GM18909 (cell line): ENCODE results near the gene FAM187B.
"Not testable (repeated sequence)": the region's sequence is repeated elsewhere in the genome, so short reads cannot be mapped to it uniquely, and the experiment has no call there.

ENCODE experiments used
- ATAC-seq: cut with Tn5 transposase; IDR thresholded peaks from one replicate; pipeline ENCODE4 v1.9.1; 2021; ENCODE audit warnings: mild to moderate bottlenecking; ENCODE audit not compliant: unreplicated experiment, poor library complexity

The FAM187B gene

DNA sequence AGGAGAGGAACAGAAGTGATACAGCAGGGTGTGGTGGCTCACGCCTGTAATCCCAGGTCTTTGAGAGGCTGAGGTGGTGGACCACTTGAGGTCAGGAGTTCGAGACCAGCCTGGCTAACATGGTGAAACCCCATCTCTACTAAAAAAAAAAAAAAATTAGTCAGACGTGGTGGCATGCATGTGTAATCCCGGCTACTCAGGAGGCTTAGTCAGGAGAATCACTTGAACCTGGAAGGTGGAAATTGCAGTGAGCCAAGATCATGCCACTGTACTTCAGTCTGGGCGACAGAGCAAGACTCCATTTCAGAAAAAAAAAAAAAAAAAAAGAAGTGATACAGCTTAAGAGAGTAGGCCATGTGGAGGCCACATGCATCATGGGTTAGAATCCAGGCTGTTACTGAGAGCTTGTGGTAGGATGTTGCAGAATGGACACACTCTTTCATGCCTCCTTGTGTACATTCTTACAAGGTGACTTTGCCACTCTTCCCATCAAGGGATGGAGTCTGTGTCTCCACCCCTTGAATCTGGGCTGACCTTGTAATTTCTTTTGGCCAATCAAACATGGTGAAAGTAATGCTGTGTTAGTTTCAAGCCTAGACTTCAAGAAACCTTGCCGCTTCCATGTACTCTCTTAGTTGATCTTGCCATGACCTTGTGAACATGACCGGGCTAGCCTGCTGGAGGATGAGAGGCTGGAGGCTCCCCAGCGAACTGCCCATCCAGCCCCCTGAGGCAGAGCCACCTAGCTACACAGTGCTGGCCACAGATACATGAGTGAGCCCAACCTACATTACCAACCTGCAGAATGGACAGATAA lies 12.3 kb downstream of the FAM187B start:
- ATAC-seq: no peak

DNA sequence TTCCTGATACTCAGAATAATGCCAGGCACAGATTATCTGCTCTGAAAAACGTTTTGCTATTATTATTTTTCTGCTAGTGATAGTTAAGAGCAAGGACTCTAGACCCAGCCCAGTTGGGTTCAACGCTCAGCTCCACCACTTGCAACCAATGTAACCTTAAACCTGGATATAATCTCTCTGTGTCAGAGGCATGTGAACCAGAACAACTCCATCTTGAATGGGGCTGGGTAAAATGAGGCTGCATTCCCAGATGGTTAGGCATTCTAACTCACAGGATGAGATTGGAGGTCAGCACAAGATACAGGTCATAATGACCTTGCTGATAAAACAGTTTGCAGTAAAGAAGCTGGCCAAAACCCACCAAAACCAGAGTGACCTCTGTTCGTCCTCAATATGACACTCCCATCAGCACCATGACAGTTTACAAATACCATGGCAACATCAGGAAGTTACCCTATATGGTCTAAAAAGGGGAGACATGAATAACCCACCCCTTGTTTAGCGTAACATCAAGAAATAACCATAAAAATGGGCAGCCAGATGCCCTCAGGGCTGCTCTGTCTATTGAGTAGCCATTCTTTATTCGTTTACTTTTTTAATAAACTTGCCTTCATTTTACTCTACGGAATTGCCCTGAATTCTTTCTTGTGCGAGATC lies 13.6 kb downstream of the FAM187B start:
- no peak for ATAC-seq

DNA sequence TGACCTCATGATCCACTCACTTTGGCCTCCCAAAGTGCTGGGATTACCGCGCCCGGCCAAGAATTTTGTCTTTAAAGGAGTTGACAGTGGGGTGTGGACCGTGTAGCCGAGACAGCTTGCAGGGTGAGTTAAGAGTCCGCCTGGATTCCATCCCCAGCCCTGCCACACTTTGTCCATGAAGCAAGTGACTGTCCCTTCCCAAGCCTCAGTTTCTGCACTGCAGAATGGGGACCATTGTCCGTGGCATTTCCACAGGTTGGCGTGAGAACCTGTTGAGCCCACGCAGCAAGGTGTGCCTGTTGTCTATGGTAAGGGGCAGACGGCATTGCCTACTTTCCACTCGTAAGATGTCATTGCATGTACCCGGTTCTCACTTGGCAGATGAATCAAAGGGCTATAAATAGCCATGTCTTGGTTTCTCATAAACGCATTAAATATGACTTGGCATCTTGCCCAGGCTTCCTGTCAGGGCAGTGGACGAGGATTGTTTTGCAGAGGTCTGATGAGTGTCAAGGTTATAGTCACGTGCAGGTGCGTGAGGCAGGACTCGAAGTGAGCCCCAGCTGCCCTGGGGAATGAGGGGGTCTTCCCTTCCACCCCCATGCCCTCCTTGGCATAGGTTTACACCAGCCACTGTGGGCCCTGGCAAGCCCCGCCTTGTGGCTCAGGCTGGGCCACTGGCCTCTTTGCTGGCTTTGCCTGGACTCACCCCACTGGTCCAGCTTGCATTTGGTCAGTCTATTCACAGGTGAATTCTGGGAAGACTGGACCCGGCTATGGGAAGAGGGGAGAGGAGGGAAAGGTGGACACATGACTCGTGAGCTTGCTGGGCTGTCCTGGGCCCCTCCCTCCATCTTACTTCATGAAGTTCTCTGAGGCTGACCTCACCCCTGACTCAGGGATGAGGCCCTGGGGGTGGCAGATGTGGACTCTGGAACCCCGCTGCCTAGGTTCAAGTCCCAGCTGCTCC lies 14.6 kb downstream of the FAM187B start:
- peak; percentile 71 for ATAC-seq

GRCh38 chr19:35212241-35212640 lies 16.3 kb downstream of the FAM187B start:
- no peak for ATAC-seq

GRCh38 chr19:35211545-35212230 lies 16.9 kb downstream of the FAM187B start:
- ATAC-seq: no peak

DNA sequence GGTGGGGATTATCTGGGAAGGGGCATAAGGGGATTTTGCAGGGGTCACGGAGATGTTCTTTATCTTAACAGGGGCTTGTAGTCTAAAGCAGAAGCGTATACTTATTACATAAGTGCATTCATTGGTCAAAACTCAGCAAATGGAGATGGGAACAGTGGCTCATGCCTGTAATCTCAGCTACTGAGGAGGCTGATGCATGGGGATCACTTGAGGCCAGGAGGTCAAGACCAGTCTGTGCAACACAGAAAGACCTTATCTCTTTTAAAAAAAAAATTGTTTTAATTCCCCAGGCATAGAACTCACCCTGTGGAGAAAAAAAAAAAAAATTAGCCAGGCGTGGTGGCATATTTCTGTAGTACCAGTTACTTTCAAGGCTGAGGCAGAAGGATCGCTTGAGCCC lies 18.9 kb downstream of the FAM187B start:
- ATAC-seq: no peak

GRCh38 chr19:35208121-35208520 lies 20.4 kb downstream of the FAM187B start:
- no peak for ATAC-seq

DNA sequence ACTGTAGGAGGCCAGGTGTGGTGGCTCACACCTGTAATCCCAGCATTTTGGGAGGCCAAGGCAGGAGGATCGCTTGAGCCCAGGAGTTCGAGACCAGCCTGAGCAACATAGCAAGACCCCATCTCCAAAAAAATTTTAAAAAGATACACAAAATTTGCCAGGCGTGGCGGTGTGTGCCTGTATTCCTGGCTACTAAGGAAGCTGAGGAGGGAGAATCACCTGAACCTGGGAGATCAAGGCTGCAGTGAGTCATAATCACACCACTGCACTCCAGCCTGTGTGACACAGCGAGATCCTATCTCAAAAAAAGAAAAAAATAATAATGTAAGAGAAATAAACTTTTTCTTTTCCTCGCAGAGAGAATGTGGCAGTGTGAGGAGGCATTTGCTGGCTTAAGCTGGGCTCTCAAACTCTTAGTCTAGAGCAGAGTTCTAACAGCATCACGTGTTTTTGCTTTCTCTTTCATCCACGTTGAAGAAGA lies 21.1 kb downstream of the FAM187B start:
- ATAC-seq: no peak

- ATAC-seq: no peak
Observed at GRCh38 chr19:35206855-35207254, 21.7 kb downstream of the FAM187B start.

GRCh38 chr19:35206379-35206778 lies 22.2 kb downstream of the FAM187B start:
- no peak for ATAC-seq

- ATAC-seq: peak; percentile 30
Observed at GRCh38 chr19:35205733-35206323, 22.7 kb downstream of the FAM187B start.

DNA sequence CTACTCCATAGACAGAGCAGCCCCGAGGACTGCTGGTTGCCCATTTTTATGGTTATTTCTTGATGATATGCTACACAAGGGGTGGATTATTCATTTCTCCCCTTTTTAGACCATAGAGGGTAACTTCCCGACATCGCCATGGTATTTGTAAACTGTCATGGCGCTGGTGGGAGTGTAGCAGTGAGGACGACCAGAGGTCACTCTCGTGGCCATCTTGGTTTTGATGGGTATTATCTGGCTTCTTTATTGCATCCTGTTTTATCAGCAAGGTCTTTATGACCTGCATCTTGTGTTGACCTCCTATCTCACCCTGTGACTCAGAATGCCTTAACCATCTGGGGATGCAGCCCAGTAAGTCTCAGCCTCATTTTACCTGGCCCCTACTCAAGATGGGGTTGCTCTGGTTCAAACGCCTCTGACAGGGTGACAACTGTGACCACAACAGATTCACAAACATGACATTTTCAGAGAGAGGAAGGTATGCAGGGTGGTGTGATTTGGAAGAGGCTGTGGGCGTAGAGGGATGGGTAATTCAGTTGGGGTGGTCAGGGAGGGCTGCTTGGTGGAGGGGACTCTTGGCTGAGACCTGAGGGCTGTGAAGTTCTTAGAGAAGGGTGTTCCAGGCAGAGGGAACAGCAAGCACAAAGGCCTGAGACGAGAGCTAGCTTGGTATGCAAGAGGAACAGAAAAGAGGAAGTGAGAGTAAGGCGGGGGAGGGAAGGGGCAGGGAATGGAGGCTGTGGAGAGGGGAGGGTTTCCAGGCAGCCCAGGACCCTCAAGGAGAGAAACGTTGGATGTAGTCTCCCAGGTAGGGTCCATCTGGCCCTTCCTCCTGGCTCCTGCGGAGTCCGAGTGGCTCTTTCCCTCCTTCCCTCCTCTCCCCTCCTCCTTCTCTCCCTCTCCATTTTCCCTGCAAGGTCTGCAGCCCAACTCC lies 23.5 kb downstream of the FAM187B start:
- peak; percentile 79 for ATAC-seq

- no peak for ATAC-seq
Observed at GRCh38 chr19:35202722-35203688, 25.5 kb downstream of the FAM187B start.

- no peak for ATAC-seq
Observed at GRCh38 chr19:35199481-35199880, 29.1 kb downstream of the FAM187B start.

DNA sequence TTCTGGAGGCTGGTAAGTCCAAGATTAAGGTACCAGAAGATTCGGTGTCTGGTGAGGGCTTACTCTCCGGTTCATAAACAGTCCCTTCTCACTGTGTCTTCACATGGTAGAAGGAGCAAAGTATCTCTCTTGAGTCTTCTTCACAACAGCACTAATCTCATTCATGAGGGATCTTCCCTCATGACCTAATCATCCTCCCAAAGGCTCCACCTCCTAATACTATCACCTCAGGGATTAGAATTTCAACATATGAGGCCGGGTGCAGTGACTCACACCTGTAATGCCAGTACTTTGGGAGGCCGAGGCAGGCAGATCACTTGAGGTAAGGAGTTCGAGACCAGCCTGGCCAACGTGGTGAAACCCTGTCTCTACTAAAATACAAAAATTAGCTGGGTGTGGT lies 31.7 kb downstream of the FAM187B start:
- ATAC-seq: not testable (repeated sequence)

GRCh38 chr19:35195830-35196229 lies 32.7 kb downstream of the FAM187B start:
- ATAC-seq: no peak
